KMS-11 (cell line): Measurements from ENCODE around the gene EIF2B4.

Source experiments
- H2AFZ ChIP-seq: fragments of 200-600 bp; sonication (generic); 2 replicates; pipeline ENCODE4 v1.6.1; 2016; ENCODE audit warnings: antibody characterized with exemption, mixed run types, low read depth
- H3K27ac ChIP-seq: fragments of 200-600 bp; sonication (generic); 2 replicates; pipeline ENCODE4 v1.6.1; 2016; ENCODE audit warnings: mild to moderate bottlenecking, mixed run types
- H3K27me3 ChIP-seq: fragments of 200-600 bp; sonication (generic); 2 replicates; pipeline ENCODE4 v1.6.1; 2017; ENCODE audit warnings: mild to moderate bottlenecking, low read depth, mixed run types, moderate library complexity; ENCODE audit not compliant: insufficient read depth
- H3K36me3 ChIP-seq: fragments of 200-600 bp; sonication (generic); 2 replicates; pipeline ENCODE4 v1.6.1; 2017; ENCODE audit warnings: mild to moderate bottlenecking, mixed run types; ENCODE audit not compliant: insufficient read depth
- H3K4me1 ChIP-seq: fragments of 200-600 bp; sonication (generic); 2 replicates; pipeline ENCODE4 v1.6.1; 2016; ENCODE audit warnings: mild to moderate bottlenecking, low read depth, mixed run types; ENCODE audit not compliant: poor library complexity, severe bottlenecking
- H3K4me2 ChIP-seq: fragments of 200-600 bp; sonication (generic); 2 replicates; pipeline ENCODE4 v1.7.0; 2016; ENCODE audit warnings: mild to moderate bottlenecking, mixed run types
- H3K4me3 ChIP-seq: fragments of 200-600 bp; sonication (generic); IDR thresholded peaks from 2 replicates; pipeline ENCODE4 v1.6.1; 2017; ENCODE audit warnings: low read depth, low read length, mixed read lengths; ENCODE audit not compliant: insufficient read depth
- H3K79me2 ChIP-seq: fragments of 200-600 bp; sonication (generic); 2 replicates; pipeline ENCODE4 v1.6.1; 2016; ENCODE audit warnings: low read depth, mixed run types; ENCODE audit not compliant: insufficient read depth
- H3K9ac ChIP-seq: fragments of 200-600 bp; sonication (generic); 2 replicates; pipeline ENCODE4 v1.6.1; 2016; ENCODE audit warnings: mild to moderate bottlenecking, mixed run types
- H4K20me1 ChIP-seq: fragments of 200-600 bp; sonication (generic); 2 replicates; pipeline ENCODE4 v1.6.1; 2016; ENCODE audit warnings: mild to moderate bottlenecking, mixed run types; ENCODE audit not compliant: insufficient read depth
- TF ChIP-seq, protein P1 (sequence below): fragments of 200-600 bp; sonication (generic); conservative IDR thresholded peaks from 2 replicates; pipeline ENCODE4 v1.6.1; 2017; ENCODE audit warnings: low read depth, mild to moderate bottlenecking, antibody characterized with exemption, low read length, moderate library complexity, mixed read lengths

EIF2B4 gene

DNA sequence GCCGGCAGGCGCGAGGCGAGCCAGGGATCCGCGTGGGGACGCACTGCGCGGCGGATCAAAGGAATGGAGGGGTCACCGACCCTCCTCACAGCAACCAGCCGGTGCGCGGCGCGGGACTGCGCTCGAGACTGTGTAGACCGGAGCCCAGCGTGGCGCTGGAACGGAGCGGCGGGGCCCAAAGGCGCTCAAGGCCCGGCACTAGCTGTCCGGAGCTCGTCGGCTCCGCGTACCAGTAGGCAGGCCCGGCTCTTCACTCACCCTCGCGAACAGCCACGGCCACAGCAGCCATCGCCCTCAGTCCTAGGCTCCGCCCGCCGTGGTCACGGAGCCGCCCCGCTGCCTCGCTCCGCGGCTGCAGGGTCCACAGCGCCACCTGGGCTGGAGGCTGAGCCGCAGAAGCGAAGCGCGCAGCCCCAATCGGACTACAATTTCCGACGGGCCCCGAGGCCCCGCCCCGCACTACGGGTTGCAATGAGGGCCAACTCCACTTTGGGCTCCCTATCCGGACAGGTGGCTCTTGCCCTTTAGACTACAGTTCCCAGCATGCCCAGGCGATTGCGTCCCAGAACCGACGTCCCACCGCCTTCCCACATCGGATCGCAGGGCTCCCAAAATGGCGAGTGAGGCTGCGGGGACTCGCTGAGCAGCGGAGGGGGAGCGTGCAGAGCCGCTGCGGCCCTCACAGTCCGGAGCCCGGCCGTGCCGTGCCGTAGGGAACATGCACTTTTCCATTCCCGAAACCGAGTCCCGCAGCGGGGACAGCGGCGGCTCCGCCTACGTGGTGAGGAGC, at the start of gene EIF2B4, which contains the start of gene SNX17:
Gene EIF2B4, minus strand, starts transcription at position 313 of the 790 bp plus-strand sequence. Its CDS starts 24 bp downstream, at position 289.
Gene SNX17, plus strand, starts transcription at position 591 of the 790 bp plus-strand sequence. Its CDS starts 128 bp downstream, at position 719.
- H3K4me1 ChIP-seq, result peaks cover 9% of the 10 kb centered on the region
- peak within 1 kb of the TSS; percentile 83 for H2AFZ ChIP-seq
- no peaks in the 10 kb centered on the region for H3K36me3 ChIP-seq
- peak within 1 kb of the TSS; percentile 86 for H3K9ac ChIP-seq
- TF ChIP-seq, protein P1, sequence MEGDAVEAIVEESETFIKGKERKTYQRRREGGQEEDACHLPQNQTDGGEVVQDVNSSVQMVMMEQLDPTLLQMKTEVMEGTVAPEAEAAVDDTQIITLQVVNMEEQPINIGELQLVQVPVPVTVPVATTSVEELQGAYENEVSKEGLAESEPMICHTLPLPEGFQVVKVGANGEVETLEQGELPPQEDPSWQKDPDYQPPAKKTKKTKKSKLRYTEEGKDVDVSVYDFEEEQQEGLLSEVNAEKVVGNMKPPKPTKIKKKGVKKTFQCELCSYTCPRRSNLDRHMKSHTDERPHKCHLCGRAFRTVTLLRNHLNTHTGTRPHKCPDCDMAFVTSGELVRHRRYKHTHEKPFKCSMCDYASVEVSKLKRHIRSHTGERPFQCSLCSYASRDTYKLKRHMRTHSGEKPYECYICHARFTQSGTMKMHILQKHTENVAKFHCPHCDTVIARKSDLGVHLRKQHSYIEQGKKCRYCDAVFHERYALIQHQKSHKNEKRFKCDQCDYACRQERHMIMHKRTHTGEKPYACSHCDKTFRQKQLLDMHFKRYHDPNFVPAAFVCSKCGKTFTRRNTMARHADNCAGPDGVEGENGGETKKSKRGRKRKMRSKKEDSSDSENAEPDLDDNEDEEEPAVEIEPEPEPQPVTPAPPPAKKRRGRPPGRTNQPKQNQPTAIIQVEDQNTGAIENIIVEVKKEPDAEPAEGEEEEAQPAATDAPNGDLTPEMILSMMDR, result peak; percentile 51; the same call in 1 of the 2 replicates
- peak within 1 kb of the TSS; percentile 100 for H3K4me2 ChIP-seq
- H3K27me3 ChIP-seq, result no peaks in the 10 kb centered on the region
- peak within 1 kb of the TSS; percentile 79 for H3K27ac ChIP-seq
- H3K79me2 ChIP-seq, result peaks cover 33% of the 10 kb centered on the region
- peak within 1 kb of the TSS; percentile 81 for H3K4me3 ChIP-seq
- H4K20me1 ChIP-seq, result no peaks in the 10 kb centered on the region

DNA sequence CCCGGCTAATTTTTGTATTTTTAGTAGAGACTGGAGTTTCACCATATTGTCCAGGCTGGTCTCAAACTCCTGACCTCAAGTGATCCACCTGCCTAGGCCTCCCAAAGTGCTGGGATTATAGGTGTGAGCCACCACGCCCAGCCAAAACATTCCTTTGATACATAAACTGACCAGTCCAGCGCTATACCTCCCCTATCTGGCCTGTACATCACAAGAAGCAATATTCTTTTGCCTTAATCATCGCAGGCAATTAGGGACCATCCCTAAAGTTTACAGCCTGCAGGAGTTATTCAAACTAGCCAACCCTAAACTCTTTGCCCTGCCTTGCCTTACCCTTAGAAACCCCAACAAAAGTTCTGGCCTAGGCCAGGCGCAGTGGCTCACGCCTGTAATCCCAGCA, 46.0 kb upstream of the EIF2B4 start:
- Histone ChIP-seq H4K20me1 (no peaks in the 10 kb centered on the region), H3K4me2 (no peak overlapping the region), H3K36me3 (no peaks in the 10 kb centered on the region), H3K27me3 (no peaks in the 10 kb centered on the region), H3K4me1 (no peaks in the 10 kb centered on the region), H3K4me3 (no peak overlapping the region), H3K27ac (no peak overlapping the region), H2AFZ (no peak overlapping the region), H3K79me2 (no peaks in the 10 kb centered on the region), H3K9ac (no peak overlapping the region)
- TF ChIP-seq, protein P1, result no peak

DNA sequence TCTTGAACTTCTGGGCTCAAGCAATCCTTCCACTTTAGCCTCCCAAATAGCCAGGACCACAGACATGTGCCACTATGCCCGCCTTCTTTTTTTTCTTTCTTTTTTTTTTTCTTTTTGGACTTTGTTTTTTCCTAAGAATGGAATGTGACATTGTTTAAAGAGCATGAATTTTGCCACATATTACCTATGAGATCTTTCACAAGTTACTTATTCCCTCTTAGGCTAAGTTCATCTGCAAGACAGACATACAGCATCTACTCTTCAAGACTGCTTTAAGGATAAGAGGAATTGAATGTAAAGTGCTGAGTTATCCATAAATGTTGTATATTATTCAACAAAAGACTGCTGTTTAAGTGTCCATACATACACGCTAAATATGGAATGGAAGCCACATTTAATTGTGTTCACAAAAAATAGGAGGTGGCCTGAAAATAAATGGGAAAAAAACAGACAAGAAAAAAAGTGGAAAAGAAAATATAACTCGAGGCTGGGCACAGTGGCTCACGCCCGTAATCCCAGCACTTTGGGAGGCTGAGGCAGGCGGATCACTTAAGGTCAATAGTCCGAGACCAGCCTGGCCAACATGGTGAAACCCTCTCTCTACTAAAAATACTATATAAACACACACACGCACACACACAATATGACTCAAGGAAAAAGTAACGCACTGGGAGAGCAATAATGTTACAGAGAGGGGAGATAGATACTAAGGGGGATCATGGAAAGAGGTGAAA, 42.4 kb upstream of the EIF2B4 start:
- Histone ChIP-seq H3K27ac (no peak overlapping the region), H3K9ac (no peak overlapping the region), H3K4me2 (no peak overlapping the region), H4K20me1 (peaks cover 3% of the 10 kb centered on the region; the same call in 1 of the 2 replicates), H3K4me1 (peaks cover 11% of the 10 kb centered on the region), H3K36me3 (no peaks in the 10 kb centered on the region), H3K4me3 (no peak overlapping the region), H2AFZ (no peak overlapping the region), H3K27me3 (no peaks in the 10 kb centered on the region), H3K79me2 (peaks cover 17% of the 10 kb centered on the region)
- TF ChIP-seq, protein P1, result no peak

DNA sequence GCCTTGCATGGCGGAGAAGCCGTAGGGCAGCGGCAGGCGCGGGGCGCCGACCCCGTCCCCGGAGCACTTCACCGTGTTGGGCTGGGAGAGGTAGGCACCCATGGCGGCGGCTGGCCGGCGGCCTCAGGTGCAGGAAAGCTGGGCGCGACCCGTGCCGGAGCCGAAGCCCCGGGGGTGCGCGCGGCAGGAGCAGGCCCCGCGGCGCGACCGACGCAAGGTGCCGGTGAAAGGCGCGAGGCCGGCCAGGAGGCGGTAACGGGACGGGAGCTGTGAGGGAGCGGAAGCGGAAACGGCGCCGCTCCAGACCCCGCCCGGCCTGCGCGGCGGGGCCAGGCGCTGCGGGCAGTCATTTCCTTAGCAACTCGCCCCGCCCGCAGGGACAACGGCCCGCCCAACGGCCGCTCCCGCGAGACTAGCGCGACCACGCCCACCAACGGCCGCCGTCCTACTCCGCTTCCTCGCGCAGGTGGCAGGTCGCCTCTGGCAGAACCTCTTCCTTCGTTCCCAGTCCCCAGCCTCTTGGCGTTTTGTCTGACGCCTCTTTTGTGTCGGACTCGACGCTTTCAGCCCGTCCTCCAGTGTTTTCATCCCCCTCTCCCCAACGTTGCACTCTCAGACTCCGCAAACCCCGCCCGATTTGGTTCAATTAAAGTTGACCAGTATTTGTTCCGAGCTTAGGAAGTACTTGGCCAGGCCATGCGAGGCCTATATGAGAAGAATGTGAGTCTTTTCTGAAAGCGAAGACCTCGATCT, 39.4 kb upstream of the EIF2B4 start, which contains the start of gene PPM1G:
Gene PPM1G, minus strand, starts transcription at position 271 of the 753 bp plus-strand sequence. Its CDS starts 169 bp downstream, at position 102.
- no peaks in the 10 kb centered on the region for H3K36me3 ChIP-seq
- peak within 1 kb of the TSS; percentile 73 for H3K27ac ChIP-seq
- no peaks in the 10 kb centered on the region for H3K27me3 ChIP-seq

More for the DNA sequence above, 39.4 kb upstream of the EIF2B4 start, which contains the start of gene PPM1G:
- H3K9ac ChIP-seq, result peak within 1 kb of the TSS; percentile 85
- peak within 1 kb of the TSS; percentile 80 for H3K4me3 ChIP-seq
- H3K79me2 ChIP-seq, result peaks cover 48% of the 10 kb centered on the region
- peaks cover 23% of the 10 kb centered on the region for H3K4me1 ChIP-seq
- H3K4me2 ChIP-seq, result peak within 1 kb of the TSS; percentile 100
- H4K20me1 ChIP-seq, result peaks cover 16% of the 10 kb centered on the region; the same call in 1 of the 2 replicates
- TF ChIP-seq, protein P1, result no peak
- peak within 1 kb of the TSS; percentile 89 for H2AFZ ChIP-seq
